DOHH2 (cell line): ENCODE data around the gene MLF1.

Experiments
- H3F3A ChIP-seq: fragments of 200-600 bp; sonication (generic), shearing (Covaris generic); 2 replicates; pipeline ENCODE4 v1.6.0; 2016; ENCODE audit warnings: antibody characterized with exemption, mild to moderate bottlenecking; ENCODE audit not compliant: control insufficient read depth, insufficient read depth
- H3K27ac ChIP-seq: fragments of 200-600 bp; sonication (generic); 2 replicates; pipeline ENCODE4 v1.5.1; 2014; ENCODE audit warnings: low read depth, mild to moderate bottlenecking, low read length, moderate library complexity
- H3K27me3 ChIP-seq: fragments of 200-600 bp; sonication (generic); 2 replicates; pipeline ENCODE4 v1.6.1; 2014; ENCODE audit warnings: mild to moderate bottlenecking, low read length, mixed read lengths; ENCODE audit not compliant: control insufficient read depth
- H3K36me3 ChIP-seq: fragments of 200-600 bp; sonication (generic); 2 replicates; pipeline ENCODE4 v1.6.1; 2014; ENCODE audit warnings: mild to moderate bottlenecking, low read length, moderate library complexity, mixed read lengths; ENCODE audit not compliant: control insufficient read depth
- H3K4me1 ChIP-seq: fragments of 200-600 bp; sonication (generic); 2 replicates; pipeline ENCODE4 v1.6.1; 2014; ENCODE audit warnings: mild to moderate bottlenecking, low read length, mixed read lengths; ENCODE audit not compliant: control insufficient read depth
- H3K4me2 ChIP-seq: fragments of 200-600 bp; sonication (generic); 2 replicates; pipeline ENCODE4 v1.6.0; 2014; ENCODE audit warnings: mild to moderate bottlenecking, low read length, moderate library complexity
- H3K4me3 ChIP-seq: fragments of 200-600 bp; sonication (generic); 2 replicates; pipeline ENCODE4 v1.5.1; 2014; ENCODE audit warnings: mild to moderate bottlenecking, low read length, mixed read lengths
- H3K79me2 ChIP-seq: fragments of 200-600 bp; sonication (generic); 2 replicates; pipeline ENCODE4 v1.6.1; 2014; ENCODE audit warnings: mild to moderate bottlenecking, low read length, mixed read lengths; ENCODE audit not compliant: control insufficient read depth
- H3K9me2 ChIP-seq: fragments of 200-600 bp; sonication (generic); replicated peaks from 2 replicates; pipeline ENCODE4 v1.6.1; 2014; ENCODE audit warnings: mild to moderate bottlenecking, low read length, mixed read lengths; ENCODE audit not compliant: control insufficient read depth
- H3K9me3 ChIP-seq: fragments of 200-600 bp; sonication (generic); 2 replicates; pipeline ENCODE4 v1.6.1; 2014; ENCODE audit warnings: antibody characterized with exemption, low read length, mixed read lengths; ENCODE audit not compliant: control insufficient read depth, insufficient read depth
- H4K20me1 ChIP-seq: fragments of 200-600 bp; sonication (generic); 2 replicates; pipeline ENCODE4 v1.6.0; 2014; ENCODE audit warnings: low read depth, mild to moderate bottlenecking, antibody characterized with exemption, low read length, moderate library complexity; ENCODE audit not compliant: control insufficient read depth, insufficient read depth
- CTCF ChIP-seq: fragments of 200-600 bp; sonication (generic); IDR thresholded peaks from one replicate; pipeline ENCODE4 v1.5.1; 2014; ENCODE audit warnings: antibody characterized with exemption, mild to moderate bottlenecking, low read depth, low read length; ENCODE audit not compliant: poor library complexity, severe bottlenecking
- EZH2phosphoT487 ChIP-seq: fragments of 200-600 bp; sonication (generic); IDR thresholded peaks from 2 replicates; pipeline ENCODE4 v1.6.1; 2017; ENCODE audit warnings: borderline replicate concordance, mild to moderate bottlenecking, antibody characterized with exemption, low read length, moderate library complexity, mixed read lengths

Gene MLF1

GRCh38 chr3:158570999-158571702 is at the start of gene MLF1:
Gene MLF1 (plus strand): TSS chr3:158571194. CDS start chr3:158571301, 107 bp downstream.
- no peak within 1 kb of the TSS for H3K27ac ChIP-seq
- no peaks in the 10 kb centered on the region; the same call in 1 of the 2 replicates for H3K4me1 ChIP-seq
- H3K9me2 ChIP-seq: no peaks in the 10 kb centered on the region
- no peak within 1 kb of the TSS for H3K4me2 ChIP-seq
- no peak for TF ChIP-seq EZH2phosphoT487
- TF ChIP-seq CTCF: no peak
- H3F3A ChIP-seq: no peaks in the 10 kb centered on the region
- no peaks in the 10 kb centered on the region for H3K79me2 ChIP-seq
- peaks cover 8% of the 10 kb centered on the region for H3K9me3 ChIP-seq
- H3K4me3 ChIP-seq: no peak within 1 kb of the TSS
- H3K36me3 ChIP-seq: no peaks in the 10 kb centered on the region
- H3K27me3 ChIP-seq: no peaks in the 10 kb centered on the region
- no peaks in the 10 kb centered on the region for H4K20me1 ChIP-seq

GRCh38 chr3:158522221-158523136 is 48.5 kb upstream of the MLF1 start:
- TF ChIP-seq EZH2phosphoT487 (no peak), CTCF (no peak)
- Histone ChIP-seq H4K20me1 (no peaks in the 10 kb centered on the region), H3K27ac (no peak overlapping the region)

GRCh38 chr3:158528076-158528674 is 42.8 kb upstream of the MLF1 start:
- no peaks in the 10 kb centered on the region for H4K20me1 ChIP-seq
- H3K4me3 ChIP-seq: no peak overlapping the region
- H3K27ac ChIP-seq: no peak overlapping the region
- H3K36me3 ChIP-seq: no peaks in the 10 kb centered on the region
- H3K27me3 ChIP-seq: no peaks in the 10 kb centered on the region
- no peaks in the 10 kb centered on the region for H3K79me2 ChIP-seq
- no peaks in the 10 kb centered on the region for H3K9me2 ChIP-seq
- H3K4me1 ChIP-seq: peaks cover 9% of the 10 kb centered on the region
- no peak for TF ChIP-seq CTCF
- TF ChIP-seq EZH2phosphoT487: no peak
- no peaks in the 10 kb centered on the region for H3F3A ChIP-seq
- H3K4me2 ChIP-seq: no peak overlapping the region
- no peaks in the 10 kb centered on the region for H3K9me3 ChIP-seq

More at GRCh38 chr3:158522221-158523136, 48.5 kb upstream of the MLF1 start:
- Histone ChIP-seq H3K9me2 (no peaks in the 10 kb centered on the region), H3K79me2 (no peaks in the 10 kb centered on the region), H3F3A (no peaks in the 10 kb centered on the region), H3K9me3 (no peaks in the 10 kb centered on the region), H3K4me2 (no peak overlapping the region), H3K4me3 (no peak overlapping the region), H3K36me3 (no peaks in the 10 kb centered on the region), H3K4me1 (no peaks in the 10 kb centered on the region), H3K27me3 (no peaks in the 10 kb centered on the region)
